Measurements from ENCODE around the gene TRAK1.

TRAK1 gene

GRCh38 chr3:42140665-42141203, 49.6 kb downstream of the TRAK1 start:
- TF ChIP-seq EZH2phosphoT487 (IDR thresholded peaks at IDR 0.05; ENCODE audit: low read depth) (no peak), CTCF (IDR thresholded peaks at IDR 0.05; ENCODE audit: low read depth, low read length) (no peak)
- Histone ChIP-seq H3K4me1 (ENCODE audit: low read length) (no peaks in the 10 kb centered on the region), H3K4me3 (ENCODE audit: low read length) (no peak overlapping the region), H3K9me3 (ENCODE audit: insufficient read depth, low read length) (no peaks in the 10 kb centered on the region), H3K36me3 (replicated peaks; ENCODE audit: low read depth, low read length) (peaks cover 19% of the 10 kb centered on the region), H4K20me1 (ENCODE audit: insufficient read depth, low read length) (peaks cover 85% of the 10 kb centered on the region), H2AFZ (ENCODE audit: low read depth, low read length) (no peak overlapping the region), H3K27ac (ENCODE audit: low read length) (no peak overlapping the region), H3K4me2 (ENCODE audit: low read length) (no peak overlapping the region), H3K9ac (ENCODE audit: low read length) (no peak overlapping the region), H3K27me3 (ENCODE audit: low read depth, low read length) (no peaks in the 10 kb centered on the region), H3K79me2 (ENCODE audit: low read length) (peaks cover 83% of the 10 kb centered on the region)

GRCh38 chr3:42143440-42143839, 52.3 kb downstream of the TRAK1 start:
- H3K9ac ChIP-seq (ENCODE audit: low read length), result no peak overlapping the region
- H4K20me1 ChIP-seq (ENCODE audit: insufficient read depth, low read length), result peaks cover 89% of the 10 kb centered on the region
- no peak overlapping the region for H3K4me3 ChIP-seq (ENCODE audit: low read length)
- H3K9me3 ChIP-seq (ENCODE audit: insufficient read depth, low read length), result no peaks in the 10 kb centered on the region
- H3K27ac ChIP-seq (ENCODE audit: low read length), result no peak overlapping the region
- H3K27me3 ChIP-seq (ENCODE audit: low read depth, low read length), result no peaks in the 10 kb centered on the region
- H2AFZ ChIP-seq (ENCODE audit: low read depth, low read length), result no peak overlapping the region
- H3K36me3 ChIP-seq (replicated peaks; ENCODE audit: low read depth, low read length), result peaks cover 13% of the 10 kb centered on the region
- no peak overlapping the region for H3K4me2 ChIP-seq (ENCODE audit: low read length)
- H3K4me1 ChIP-seq (ENCODE audit: low read length), result no peaks in the 10 kb centered on the region
- TF ChIP-seq EZH2phosphoT487 (IDR thresholded peaks at IDR 0.05; ENCODE audit: low read depth), result no peak
- TF ChIP-seq CTCF (IDR thresholded peaks at IDR 0.05; ENCODE audit: low read depth, low read length), result no peak
- peaks cover 83% of the 10 kb centered on the region for H3K79me2 ChIP-seq (ENCODE audit: low read length)

- Histone ChIP-seq H3K9me3 (ENCODE audit: insufficient read depth, low read length) (no peaks in the 10 kb centered on the region), H3K9ac (ENCODE audit: low read length) (no peak overlapping the region), H3K27ac (ENCODE audit: low read length) (no peak overlapping the region), H4K20me1 (ENCODE audit: insufficient read depth, low read length) (peaks cover 91% of the 10 kb centered on the region), H3K4me2 (ENCODE audit: low read length) (no peak overlapping the region), H3K27me3 (ENCODE audit: low read depth, low read length) (no peaks in the 10 kb centered on the region), H3K4me3 (ENCODE audit: low read length) (no peak overlapping the region), H2AFZ (ENCODE audit: low read depth, low read length) (no peak overlapping the region), H3K36me3 (replicated peaks; ENCODE audit: low read depth, low read length) (peaks cover 10% of the 10 kb centered on the region), H3K4me1 (ENCODE audit: low read length) (no peaks in the 10 kb centered on the region), H3K79me2 (ENCODE audit: low read length) (peaks cover 84% of the 10 kb centered on the region)
- TF ChIP-seq CTCF (IDR thresholded peaks at IDR 0.05; ENCODE audit: low read depth, low read length) (no peak), EZH2phosphoT487 (IDR thresholded peaks at IDR 0.05; ENCODE audit: low read depth) (no peak)
Observed at GRCh38 chr3:42144209-42144608, 53.1 kb downstream of the TRAK1 start.

- no peak overlapping the region for H3K4me2 ChIP-seq (ENCODE audit: low read length)
- H3K4me1 ChIP-seq (ENCODE audit: low read length), result no peaks in the 10 kb centered on the region
- TF ChIP-seq EZH2phosphoT487 (IDR thresholded peaks at IDR 0.05; ENCODE audit: low read depth), result no peak
- no peak for TF ChIP-seq CTCF (IDR thresholded peaks at IDR 0.05; ENCODE audit: low read depth, low read length)
- peaks cover 96% of the 10 kb centered on the region for H4K20me1 ChIP-seq (ENCODE audit: insufficient read depth, low read length)
- H2AFZ ChIP-seq (ENCODE audit: low read depth, low read length), result no peak overlapping the region
- H3K9ac ChIP-seq (ENCODE audit: low read length), result no peak overlapping the region
- H3K9me3 ChIP-seq (ENCODE audit: insufficient read depth, low read length), result no peaks in the 10 kb centered on the region
- H3K27ac ChIP-seq (ENCODE audit: low read length), result no peak overlapping the region
- no peaks in the 10 kb centered on the region for H3K27me3 ChIP-seq (ENCODE audit: low read depth, low read length)
- no peak overlapping the region for H3K4me3 ChIP-seq (ENCODE audit: low read length)
- no peaks in the 10 kb centered on the region for H3K36me3 ChIP-seq (replicated peaks; ENCODE audit: low read depth, low read length)
- peaks cover 91% of the 10 kb centered on the region for H3K79me2 ChIP-seq (ENCODE audit: low read length)
Observed at GRCh38 chr3:42148086-42148848, 57.1 kb downstream of the TRAK1 start.

All from OCI-LY3 (cell line).